Measurements from ENCODE around the gene SPPL3.

The SPPL3 gene

GRCh38 chr12:120844768-120845449 lies 59.2 kb downstream of the SPPL3 start:
- TF ChIP-seq SPI1 (IDR thresholded peaks at IDR 0.05; ENCODE audit: borderline replicate concordance, low read depth), result no peak
- TF ChIP-seq GABPA (IDR thresholded peaks at IDR 0.05; ENCODE audit: low read depth), result no peak
- no peak for TF ChIP-seq CTCF (IDR thresholded peaks at IDR 0.05; ENCODE audit: insufficient read depth, low read length)
- TF ChIP-seq POLR2AphosphoS5 (IDR thresholded peaks at IDR 0.05; ENCODE audit: low read depth), result no peak
- TF ChIP-seq REST (IDR thresholded peaks at IDR 0.05; ENCODE audit: insufficient replicate concordance, low read depth), result no peak
- Histone ChIP-seq H3K27me3 (ENCODE audit: insufficient read depth, poor library complexity, severe bottlenecking) (no peaks in the 10 kb centered on the region), H3K27ac (replicated peaks) (no peak overlapping the region), H3K4me3 (replicated peaks; ENCODE audit: insufficient read depth, low read length) (no peak overlapping the region)
- no peak for DNase-seq (ENCODE audit: low read depth in 1 of 2, low spot score in 1 of 2)

GRCh38 chr12:120844297-120844696 lies 59.9 kb downstream of the SPPL3 start:
- TF ChIP-seq POLR2AphosphoS5 (IDR thresholded peaks at IDR 0.05; ENCODE audit: low read depth) (no peak), GABPA (IDR thresholded peaks at IDR 0.05; ENCODE audit: low read depth) (no peak), CTCF (IDR thresholded peaks at IDR 0.05; ENCODE audit: insufficient read depth, low read length) (no peak), SPI1 (IDR thresholded peaks at IDR 0.05; ENCODE audit: borderline replicate concordance, low read depth) (no peak), REST (IDR thresholded peaks at IDR 0.05; ENCODE audit: insufficient replicate concordance, low read depth) (no peak)
- H3K27me3 ChIP-seq (ENCODE audit: insufficient read depth, poor library complexity, severe bottlenecking), result no peaks in the 10 kb centered on the region
- H3K27ac ChIP-seq (replicated peaks), result no peak overlapping the region
- no peak for DNase-seq (ENCODE audit: low read depth in 1 of 2, low spot score in 1 of 2)
- no peak overlapping the region for H3K4me3 ChIP-seq (replicated peaks; ENCODE audit: insufficient read depth, low read length)

- TF ChIP-seq POLR2AphosphoS5 (IDR thresholded peaks at IDR 0.05; ENCODE audit: low read depth) (no peak), GABPA (IDR thresholded peaks at IDR 0.05; ENCODE audit: low read depth) (no peak), SPI1 (IDR thresholded peaks at IDR 0.05; ENCODE audit: borderline replicate concordance, low read depth) (no peak), CTCF (IDR thresholded peaks at IDR 0.05; ENCODE audit: insufficient read depth, low read length) (no peak), REST (IDR thresholded peaks at IDR 0.05; ENCODE audit: insufficient replicate concordance, low read depth) (no peak)
- Histone ChIP-seq H3K27ac (replicated peaks) (no peak overlapping the region), H3K27me3 (ENCODE audit: insufficient read depth, poor library complexity, severe bottlenecking) (no peaks in the 10 kb centered on the region), H3K4me3 (replicated peaks; ENCODE audit: insufficient read depth, low read length) (no peak overlapping the region)
- no peak for DNase-seq (ENCODE audit: low read depth in 1 of 2, low spot score in 1 of 2)
Measured at GRCh38 chr12:120843472-120843871, 60.7 kb downstream of the SPPL3 start.

Measured in HL-60 (cell line).